Astrocyte (in vitro differentiated cells and primary cell): ENCODE data around the gene DELE1. TPM values are rescaled to one million over a fixed set of nuclear protein-coding genes. Genes with fewer than 3 reads are reported as not detected.

Source experiments
- DNase-seq: peaks from one replicate; pipeline ENCODE4 v3.0.0-alpha.2; 2010; ENCODE audit warnings: low read depth
- FAIRE-seq: peaks from 2 replicates; lab custom pipeline; 2011; peaks lifted over from hg19 to GRCh38; lab: Jason Lieb, UNC
- H2AFZ ChIP-seq: 2 replicates; pipeline ENCODE4 v1.6.0; 2012; ENCODE audit warnings: low read depth, low read length, inconsistent platforms
- H3K27ac ChIP-seq: 2 replicates; pipeline ENCODE4 v1.5.1; 2011; ENCODE audit warnings: low read depth, low read length, inconsistent platforms
- H3K27me3 ChIP-seq: 2 replicates; pipeline ENCODE4 v1.6.0; 2011; ENCODE audit warnings: low read length, inconsistent platforms; ENCODE audit not compliant: insufficient read depth
- H3K36me3 ChIP-seq: 2 replicates; pipeline ENCODE4 v1.5.1; 2011; ENCODE audit warnings: low read length, inconsistent platforms; ENCODE audit not compliant: insufficient read depth
- H3K4me1 ChIP-seq: 2 replicates; pipeline ENCODE4 v1.5.1; 2011; ENCODE audit warnings: low read length, inconsistent platforms; ENCODE audit not compliant: insufficient read depth
- H3K4me2 ChIP-seq: 2 replicates; pipeline ENCODE4 v1.6.0; 2012; ENCODE audit warnings: low read length, inconsistent platforms
- H3K4me3 ChIP-seq: 2 replicates; pipeline ENCODE4 v1.5.1; 2011; ENCODE audit warnings: low read depth, mild to moderate bottlenecking, low read length, inconsistent platforms; ENCODE audit not compliant: insufficient read depth
- H3K79me2 ChIP-seq: 2 replicates; pipeline ENCODE4 v1.6.0; 2012; ENCODE audit warnings: mild to moderate bottlenecking, low read length, inconsistent platforms; ENCODE audit not compliant: insufficient read depth
- H3K9ac ChIP-seq: 2 replicates; pipeline ENCODE4 v1.6.0; 2012; ENCODE audit warnings: mild to moderate bottlenecking, low read length, inconsistent platforms
- H3K9me3 ChIP-seq: 2 replicates; pipeline ENCODE4 v1.5.1; 2012; ENCODE audit warnings: low read depth, mild to moderate bottlenecking, low read length, inconsistent platforms; ENCODE audit not compliant: insufficient read depth
- H4K20me1 ChIP-seq: 2 replicates; pipeline ENCODE4 v1.6.0; 2012; ENCODE audit warnings: low read length, inconsistent platforms; ENCODE audit not compliant: insufficient read depth
- H3K27ac Mint-ChIP-seq: one replicate; pipeline ENCODE4 v1.8.0; 2021; ENCODE audit warnings: mild to moderate bottlenecking, mixed read lengths; ENCODE audit not compliant: unreplicated experiment
- H3K27me3 Mint-ChIP-seq: one replicate; pipeline ENCODE4 v1.8.0; 2021; ENCODE audit warnings: low read depth, mixed read lengths; ENCODE audit not compliant: unreplicated experiment
- H3K36me3 Mint-ChIP-seq: one replicate; pipeline ENCODE4 v1.8.0; 2021; ENCODE audit warnings: low read depth, mixed read lengths; ENCODE audit not compliant: unreplicated experiment
- H3K4me1 Mint-ChIP-seq: one replicate; pipeline ENCODE4 v1.8.0; 2021; ENCODE audit warnings: low read depth, mixed read lengths; ENCODE audit not compliant: unreplicated experiment
- H3K4me3 Mint-ChIP-seq: one replicate; pipeline ENCODE4 v1.8.0; 2021; ENCODE audit warnings: mild to moderate bottlenecking, moderate library complexity, mixed read lengths; ENCODE audit not compliant: unreplicated experiment
- H3K9me3 Mint-ChIP-seq: one replicate; pipeline ENCODE4 v1.8.0; 2021; ENCODE audit warnings: mild to moderate bottlenecking, mixed read lengths; ENCODE audit not compliant: unreplicated experiment
- CTCF ChIP-seq: IDR thresholded peaks from 2 replicates; pipeline ENCODE4 v1.5.1; 2011; ENCODE audit warnings: low read depth, mild to moderate bottlenecking, inconsistent platforms, low read length, moderate library complexity; ENCODE audit not compliant: insufficient read depth
- EZH2 ChIP-seq: IDR thresholded peaks from 2 replicates; pipeline ENCODE4 v1.6.1; 2012; ENCODE audit warnings: mild to moderate bottlenecking, low read length, inconsistent platforms; ENCODE audit not compliant: insufficient read depth
- total RNA-seq: library from RNA; stranded (reverse); gene quantifications from 2 replicates; pipeline ENCODE4 v1.2.1, GENCODE V29; 2021

DELE1 gene
- total RNA-seq, 1 donor from 2014 or later = 37.6 TPM

DNA sequence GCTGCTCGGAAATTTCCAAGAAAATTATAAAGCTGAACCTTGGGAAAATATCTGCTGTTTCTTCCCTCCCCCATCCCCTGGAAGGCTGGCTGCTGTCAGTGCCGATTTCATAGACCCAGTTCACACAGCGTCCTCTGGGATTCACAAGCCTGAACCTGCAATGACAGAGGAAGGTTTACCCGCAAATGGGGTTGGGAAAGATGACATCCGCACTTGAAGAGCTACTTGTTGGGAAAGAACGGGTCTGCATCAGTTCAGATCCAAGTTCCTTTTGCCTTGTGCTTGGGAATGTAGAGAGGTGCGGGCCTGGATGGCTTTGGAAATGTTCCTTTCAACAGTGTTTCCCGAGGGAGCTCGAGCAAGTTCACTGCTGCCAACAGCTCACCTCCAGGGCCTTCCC, 20.4 kb downstream of the DELE1 start:
- no peak overlapping the region for H3K9ac ChIP-seq
- H3K27ac ChIP-seq = no peak overlapping the region
- Mint-ChIP-seq H3K36me3 (peaks cover 13% of the 10 kb centered on the region), H3K27me3 (peaks cover 6% of the 10 kb centered on the region), H3K27ac (no peak overlapping the region), H3K9me3 (peaks cover 2% of the 10 kb centered on the region), H3K4me3 (no peak overlapping the region), H3K4me1 (peaks cover 13% of the 10 kb centered on the region)
- FAIRE-seq (no peak), DNase-seq (no peak)
- peaks cover 8% of the 10 kb centered on the region for H3K27me3 ChIP-seq
- no peaks in the 10 kb centered on the region for H3K36me3 ChIP-seq
- peaks cover 6% of the 10 kb centered on the region for H3K4me1 ChIP-seq
- no peak for TF ChIP-seq EZH2
- TF ChIP-seq CTCF = no peak
- no peaks in the 10 kb centered on the region for H3K79me2 ChIP-seq
- H3K9me3 ChIP-seq = no peaks in the 10 kb centered on the region
- no peaks in the 10 kb centered on the region for H4K20me1 ChIP-seq
- no peak overlapping the region for H3K4me2 ChIP-seq
- H2AFZ ChIP-seq = no peak overlapping the region
- H3K4me3 ChIP-seq = no peak overlapping the region

GRCh38 chr5:141945511-141946051, 21.9 kb downstream of the DELE1 start:
- no peaks in the 10 kb centered on the region for H4K20me1 ChIP-seq
- no peak overlapping the region for H3K4me3 ChIP-seq
- TF ChIP-seq EZH2 (no peak), CTCF (no peak)
- no peaks in the 10 kb centered on the region for H3K9me3 ChIP-seq
- no peak overlapping the region for H3K27ac ChIP-seq
- H3K9me3 Mint-ChIP-seq = no peaks in the 10 kb centered on the region
- H3K36me3 ChIP-seq = no peaks in the 10 kb centered on the region
- H3K27me3 ChIP-seq = peaks cover 8% of the 10 kb centered on the region
- peaks cover 13% of the 10 kb centered on the region for H3K4me1 Mint-ChIP-seq
- H3K9ac ChIP-seq = no peak overlapping the region
- DNase-seq (no peak), FAIRE-seq (no peak)
- no peak overlapping the region for H3K27ac Mint-ChIP-seq
- no peaks in the 10 kb centered on the region for H3K79me2 ChIP-seq
- H2AFZ ChIP-seq = peak overlapping the region; percentile 50
- peaks cover 6% of the 10 kb centered on the region for H3K4me1 ChIP-seq
- peaks cover 15% of the 10 kb centered on the region for H3K27me3 Mint-ChIP-seq
- H3K36me3 Mint-ChIP-seq = peaks cover 7% of the 10 kb centered on the region
- no peak overlapping the region for H3K4me3 Mint-ChIP-seq
- peak overlapping the region; percentile 35 for H3K4me2 ChIP-seq

GRCh38 chr5:141947316-141947715, 23.6 kb downstream of the DELE1 start:
- Mint-ChIP-seq H3K27ac (no peak overlapping the region), H3K9me3 (no peaks in the 10 kb centered on the region), H3K4me3 (no peak overlapping the region), H3K4me1 (peaks cover 7% of the 10 kb centered on the region), H3K36me3 (peaks cover 2% of the 10 kb centered on the region), H3K27me3 (peaks cover 23% of the 10 kb centered on the region)
- Histone ChIP-seq H3K4me3 (no peak overlapping the region), H3K79me2 (no peaks in the 10 kb centered on the region), H3K9me3 (no peaks in the 10 kb centered on the region), H3K9ac (no peak overlapping the region), H3K36me3 (no peaks in the 10 kb centered on the region), H3K27ac (no peak overlapping the region), H3K27me3 (peaks cover 8% of the 10 kb centered on the region), H3K4me2 (no peak overlapping the region), H4K20me1 (no peaks in the 10 kb centered on the region), H2AFZ (no peak overlapping the region), H3K4me1 (no peaks in the 10 kb centered on the region)
- no peak for FAIRE-seq
- no peak for TF ChIP-seq EZH2
- no peak for TF ChIP-seq CTCF
- DNase-seq = no peak
